ENCODE results near the gene ERC1.
"Not testable (repeated sequence)": the region's sequence is repeated elsewhere in the genome, so short reads cannot be mapped to it uniquely, and the experiment has no call there.

The ERC1 gene

GRCh38 chr12:1188016-1188415 lies 197.0 kb downstream of the ERC1 start:
- no peak overlapping the region for H3K27ac ChIP-seq
- CTCF ChIA-PET: no interaction called here
- POLR2A ChIA-PET (ENCODE audit: low non-redundant PET): no interaction called here
- no peak for TF ChIP-seq CTCF (conservative IDR thresholded peaks at IDR 0.05; ENCODE audit: low read depth)
- no peak for DNase-seq (ENCODE audit: low spot score)

GRCh38 chr12:1189163-1189562 lies 198.1 kb downstream of the ERC1 start:
- DNase-seq (ENCODE audit: low spot score): peak; percentile 64
- ChIA-PET POLR2A (ENCODE audit: low non-redundant PET) (no interaction called here), CTCF (no interaction called here)
- no peak overlapping the region for H3K27ac ChIP-seq
- no peak for TF ChIP-seq CTCF (conservative IDR thresholded peaks at IDR 0.05; ENCODE audit: low read depth)

GRCh38 chr12:1195513-1195912 lies 204.5 kb downstream of the ERC1 start:
- POLR2A ChIA-PET (ENCODE audit: low non-redundant PET): no interaction called here
- CTCF ChIA-PET: no interaction called here
- no peak for DNase-seq (ENCODE audit: low spot score)
- TF ChIP-seq CTCF (conservative IDR thresholded peaks at IDR 0.05; ENCODE audit: low read depth): no peak
- H3K27ac ChIP-seq: no peak overlapping the region

- ChIA-PET POLR2A (ENCODE audit: low non-redundant PET) (no interaction called here), CTCF (no interaction called here)
- TF ChIP-seq CTCF (conservative IDR thresholded peaks at IDR 0.05; ENCODE audit: low read depth): no peak
- no peak overlapping the region for H3K27ac ChIP-seq
- peak; percentile 34 for DNase-seq (ENCODE audit: low spot score)
Observed at GRCh38 chr12:1197264-1198018, 206.4 kb downstream of the ERC1 start.

- H3K27ac ChIP-seq; POLR2A ChIA-PET (ENCODE audit: low non-redundant PET); CTCF ChIA-PET; DNase-seq (ENCODE audit: low spot score): not testable (repeated sequence)
Observed at GRCh38 chr12:1198854-1199253, 207.8 kb downstream of the ERC1 start.

GRCh38 chr12:1199700-1200099 lies 208.7 kb downstream of the ERC1 start:
- ChIA-PET CTCF (no interaction called here), POLR2A (ENCODE audit: low non-redundant PET) (no interaction called here)
- H3K27ac ChIP-seq: no peak overlapping the region
- DNase-seq (ENCODE audit: low spot score): no peak
- no peak for TF ChIP-seq CTCF (conservative IDR thresholded peaks at IDR 0.05; ENCODE audit: low read depth)

GRCh38 chr12:1201030-1201429 lies 210.0 kb downstream of the ERC1 start:
- H3K27ac ChIP-seq: no peak overlapping the region
- ChIA-PET POLR2A (ENCODE audit: low non-redundant PET) (no interaction called here), CTCF (no interaction called here)
- no peak for TF ChIP-seq CTCF (conservative IDR thresholded peaks at IDR 0.05; ENCODE audit: low read depth)
- DNase-seq (ENCODE audit: low spot score): no peak

All from RWPE1 (cell line).